ENCODE measurements around the gene SIGLEC11.
"Not testable (repeated sequence)": the region's sequence is repeated elsewhere in the genome, so short reads cannot be mapped to it uniquely, and the experiment has no call there.

The SIGLEC11 gene

DNA sequence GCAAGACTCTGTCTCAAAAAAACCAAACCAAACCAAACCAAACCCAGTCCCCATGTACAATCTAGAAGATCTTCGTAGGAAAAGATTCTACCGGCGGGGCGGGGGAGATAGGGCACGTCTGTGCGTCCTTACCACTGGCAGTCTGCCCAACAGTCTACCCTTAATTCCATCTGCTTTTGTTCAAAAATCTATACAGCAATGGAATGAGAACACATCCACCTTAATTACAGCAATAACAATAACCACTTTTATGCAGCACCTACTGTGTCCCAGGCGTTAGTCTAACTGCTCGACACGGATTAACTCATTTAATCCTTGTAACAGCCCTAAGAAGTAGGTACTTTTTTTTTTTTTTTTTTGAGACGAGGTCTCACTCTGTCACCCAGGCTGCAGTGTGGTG, 34.5 kb downstream of the SIGLEC11 start:
- Histone ChIP-seq H3K27me3 (ENCODE audit: insufficient read depth, low read length, poor library complexity) (no peaks in the 10 kb centered on the region), H3K4me1 (ENCODE audit: insufficient read depth, low read length) (peaks cover 89% of the 10 kb centered on the region), H3K4me2 (ENCODE audit: insufficient read depth, low read length) (peak overlapping the region; percentile 76), H3K27ac (ENCODE audit: low read length) (peak overlapping the region; percentile 46; the same call in 1 of the 2 replicates), H3K79me2 (ENCODE audit: insufficient read depth, low read length) (peaks cover 99% of the 10 kb centered on the region), H3K4me3 (ENCODE audit: low read depth in 1 of 2, low read length in 2 of 2) (peak overlapping the region in 1 of 2 experiments; percentile 97; a peak in 2 of 4 replicates), H3K9me3 (ENCODE audit: insufficient read depth, low read length, severe bottlenecking) (no peaks in the 10 kb centered on the region), H2AFZ (ENCODE audit: low read depth, low read length) (no peak overlapping the region), H3K36me3 (ENCODE audit: insufficient read depth, low read length) (peaks cover 86% of the 10 kb centered on the region), H3K9ac (ENCODE audit: low read depth, low read length) (peak overlapping the region; percentile 94), H4K20me1 (ENCODE audit: insufficient read depth, low read length) (peaks cover 77% of the 10 kb centered on the region)
- DNase-seq, result no peak
- no peak for ATAC-seq (ENCODE audit: insufficient read depth, low read depth)
- TF ChIP-seq EZH2 (IDR thresholded peaks at IDR 0.05; ENCODE audit: borderline replicate concordance, low read depth, low read length, severe bottlenecking), result no peak
- TF ChIP-seq, protein P1, sequence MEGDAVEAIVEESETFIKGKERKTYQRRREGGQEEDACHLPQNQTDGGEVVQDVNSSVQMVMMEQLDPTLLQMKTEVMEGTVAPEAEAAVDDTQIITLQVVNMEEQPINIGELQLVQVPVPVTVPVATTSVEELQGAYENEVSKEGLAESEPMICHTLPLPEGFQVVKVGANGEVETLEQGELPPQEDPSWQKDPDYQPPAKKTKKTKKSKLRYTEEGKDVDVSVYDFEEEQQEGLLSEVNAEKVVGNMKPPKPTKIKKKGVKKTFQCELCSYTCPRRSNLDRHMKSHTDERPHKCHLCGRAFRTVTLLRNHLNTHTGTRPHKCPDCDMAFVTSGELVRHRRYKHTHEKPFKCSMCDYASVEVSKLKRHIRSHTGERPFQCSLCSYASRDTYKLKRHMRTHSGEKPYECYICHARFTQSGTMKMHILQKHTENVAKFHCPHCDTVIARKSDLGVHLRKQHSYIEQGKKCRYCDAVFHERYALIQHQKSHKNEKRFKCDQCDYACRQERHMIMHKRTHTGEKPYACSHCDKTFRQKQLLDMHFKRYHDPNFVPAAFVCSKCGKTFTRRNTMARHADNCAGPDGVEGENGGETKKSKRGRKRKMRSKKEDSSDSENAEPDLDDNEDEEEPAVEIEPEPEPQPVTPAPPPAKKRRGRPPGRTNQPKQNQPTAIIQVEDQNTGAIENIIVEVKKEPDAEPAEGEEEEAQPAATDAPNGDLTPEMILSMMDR (IDR thresholded peaks at IDR 0.05; ENCODE audit: borderline replicate concordance, extremely low read depth, low read length, poor library complexity, severe bottlenecking), result no peak

DNA sequence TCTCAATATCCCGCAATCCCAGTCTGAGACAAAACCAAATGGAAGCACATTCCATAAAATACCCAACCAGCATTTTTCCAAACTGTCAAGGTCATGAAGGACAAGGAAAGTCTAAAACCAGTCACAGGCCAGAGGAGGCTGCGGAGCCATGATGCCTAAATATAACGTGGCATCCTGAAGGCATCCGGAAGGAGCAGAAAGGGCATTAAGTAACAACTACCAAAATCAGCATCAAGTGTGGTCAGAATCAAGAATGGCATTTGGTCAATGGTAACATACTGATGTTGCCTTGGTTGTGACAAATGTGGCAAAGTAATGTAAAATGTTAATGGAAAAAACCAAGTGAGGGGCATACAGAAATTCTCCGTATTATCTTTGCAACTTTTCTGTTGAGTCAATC, 35.5 kb downstream of the SIGLEC11 start:
- Histone ChIP-seq H2AFZ (ENCODE audit: low read depth, low read length) (no peak overlapping the region), H3K4me2 (ENCODE audit: insufficient read depth, low read length) (peak overlapping the region; percentile 61), H3K9me3 (ENCODE audit: insufficient read depth, low read length, severe bottlenecking) (no peaks in the 10 kb centered on the region), H3K27ac (ENCODE audit: low read length) (peak overlapping the region; percentile 59), H4K20me1 (ENCODE audit: insufficient read depth, low read length) (peaks cover 77% of the 10 kb centered on the region), H3K9ac (ENCODE audit: low read depth, low read length) (peak overlapping the region; percentile 58), H3K27me3 (ENCODE audit: insufficient read depth, low read length, poor library complexity) (no peaks in the 10 kb centered on the region), H3K36me3 (ENCODE audit: insufficient read depth, low read length) (peaks cover 86% of the 10 kb centered on the region), H3K4me1 (ENCODE audit: insufficient read depth, low read length) (peaks cover 78% of the 10 kb centered on the region), H3K79me2 (ENCODE audit: insufficient read depth, low read length) (peaks cover 99% of the 10 kb centered on the region), H3K4me3 (ENCODE audit: low read depth in 1 of 2, low read length in 2 of 2) (peak overlapping the region in 1 of 2 experiments; percentile 37; a peak in 1 of 4 replicates)
- no peak for DNase-seq
- no peak for TF ChIP-seq EZH2 (IDR thresholded peaks at IDR 0.05; ENCODE audit: borderline replicate concordance, low read depth, low read length, severe bottlenecking)
- TF ChIP-seq, protein P1 (IDR thresholded peaks at IDR 0.05; ENCODE audit: borderline replicate concordance, extremely low read depth, low read length, poor library complexity, severe bottlenecking), result no peak
- no peak for ATAC-seq (ENCODE audit: insufficient read depth, low read depth)

DNA sequence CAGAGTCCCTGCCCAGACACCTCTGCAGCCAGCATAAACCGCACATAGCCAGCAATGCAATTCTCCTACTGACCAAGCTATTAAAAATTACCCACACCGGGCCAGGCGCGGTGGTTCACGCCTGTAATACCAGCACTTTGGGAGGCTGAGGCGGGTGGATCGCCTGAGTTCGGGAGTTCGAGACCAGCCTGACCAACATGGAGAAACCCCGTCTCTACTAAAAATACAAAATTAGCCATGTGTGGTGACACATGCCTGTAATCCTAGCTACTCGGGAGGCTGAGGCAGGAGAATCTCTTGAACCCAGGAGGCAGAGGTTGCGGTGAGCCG, 36.1 kb downstream of the SIGLEC11 start:
- Histone ChIP-seq H3K79me2 (ENCODE audit: insufficient read depth, low read length) (peaks cover 99% of the 10 kb centered on the region), H4K20me1 (ENCODE audit: insufficient read depth, low read length) (peaks cover 81% of the 10 kb centered on the region), H3K4me1 (ENCODE audit: insufficient read depth, low read length) (peaks cover 73% of the 10 kb centered on the region), H3K36me3 (ENCODE audit: insufficient read depth, low read length) (peaks cover 87% of the 10 kb centered on the region), H3K4me3 (ENCODE audit: low read depth in 1 of 2, low read length in 2 of 2) (peak overlapping the region in 1 of 2 experiments; percentile 47; a peak in 2 of 4 replicates), H3K4me2 (ENCODE audit: insufficient read depth, low read length) (peak overlapping the region; percentile 61), H3K27ac (ENCODE audit: low read length) (peak overlapping the region; percentile 91), H3K9ac (ENCODE audit: low read depth, low read length) (peak overlapping the region; percentile 58)
- not testable (repeated sequence) for H3K27me3 ChIP-seq (ENCODE audit: insufficient read depth, low read length, poor library complexity); DNase-seq; H2AFZ ChIP-seq (ENCODE audit: low read depth, low read length); H3K9me3 ChIP-seq (ENCODE audit: insufficient read depth, low read length, severe bottlenecking); ATAC-seq (ENCODE audit: insufficient read depth, low read depth)

DNA sequence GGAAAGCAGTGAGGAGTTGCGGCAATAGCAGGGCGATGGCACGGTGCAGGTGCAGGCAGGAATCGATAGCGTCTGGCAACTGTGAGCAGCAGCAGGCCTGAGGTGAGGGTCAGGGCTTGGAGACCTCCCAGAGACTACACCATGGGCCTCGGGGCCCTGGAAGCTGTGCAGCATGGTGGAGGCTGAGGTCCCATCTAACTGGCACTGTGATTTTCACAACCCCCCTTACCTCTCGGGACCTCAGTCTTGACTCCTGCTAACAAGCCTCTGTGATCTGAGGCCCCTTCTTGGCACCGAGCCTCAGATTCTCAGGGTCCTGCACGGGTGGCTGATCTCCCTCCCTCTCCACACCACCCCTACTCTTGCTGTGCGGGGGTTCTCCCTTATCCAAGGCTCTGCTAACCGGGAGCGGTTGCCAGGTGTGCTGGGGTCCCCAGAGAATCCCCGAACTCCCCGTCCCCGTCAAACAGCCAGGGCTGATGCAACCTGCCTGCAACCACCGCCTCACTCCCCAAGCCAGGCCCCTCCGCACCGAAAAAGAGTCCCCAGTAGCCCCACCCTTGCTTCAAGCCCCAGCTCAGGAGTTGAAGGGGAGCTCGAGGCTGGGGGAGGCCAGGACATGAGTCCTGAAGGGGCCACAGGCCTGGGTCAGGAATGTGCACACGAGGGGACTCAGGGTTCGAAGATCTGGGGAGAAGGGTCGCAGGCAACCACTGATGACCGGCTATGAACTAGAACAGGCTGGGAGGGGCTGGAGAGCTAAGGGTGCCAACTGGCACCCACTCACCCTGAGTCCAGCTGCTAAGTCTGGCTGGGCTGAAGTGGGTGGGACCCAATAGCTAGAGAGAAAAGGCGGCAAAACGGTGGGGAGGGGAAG, 36.7 kb downstream of the SIGLEC11 start:
- Histone ChIP-seq H2AFZ (ENCODE audit: low read depth, low read length) (no peak overlapping the region), H3K4me2 (ENCODE audit: insufficient read depth, low read length) (peak overlapping the region; percentile 61), H3K27me3 (ENCODE audit: insufficient read depth, low read length, poor library complexity) (no peaks in the 10 kb centered on the region), H3K4me3 (ENCODE audit: low read depth in 1 of 2, low read length in 2 of 2) (peak overlapping the region in 1 of 2 experiments; percentile 47; a peak in 2 of 4 replicates), H3K79me2 (ENCODE audit: insufficient read depth, low read length) (peaks cover 99% of the 10 kb centered on the region), H3K4me1 (ENCODE audit: insufficient read depth, low read length) (peaks cover 70% of the 10 kb centered on the region), H3K27ac (ENCODE audit: low read length) (peak overlapping the region; percentile 91), H4K20me1 (ENCODE audit: insufficient read depth, low read length) (peaks cover 86% of the 10 kb centered on the region), H3K9me3 (ENCODE audit: insufficient read depth, low read length, severe bottlenecking) (no peaks in the 10 kb centered on the region), H3K9ac (ENCODE audit: low read depth, low read length) (peak overlapping the region; percentile 58), H3K36me3 (ENCODE audit: insufficient read depth, low read length) (peaks cover 89% of the 10 kb centered on the region)
- ATAC-seq (ENCODE audit: insufficient read depth, low read depth), result peak; percentile 69
- no peak for TF ChIP-seq EZH2 (IDR thresholded peaks at IDR 0.05; ENCODE audit: borderline replicate concordance, low read depth, low read length, severe bottlenecking)
- TF ChIP-seq, protein P1 (IDR thresholded peaks at IDR 0.05; ENCODE audit: borderline replicate concordance, extremely low read depth, low read length, poor library complexity, severe bottlenecking), result no peak
- DNase-seq, result peak; percentile 91

Data from DND-41 (cell line).